ENCODE results near the gene CRAMP1.
A peak's percentile ranks its signal among the peaks of the same experiment; 100 is the strongest.

CRAMP1 gene

DNA sequence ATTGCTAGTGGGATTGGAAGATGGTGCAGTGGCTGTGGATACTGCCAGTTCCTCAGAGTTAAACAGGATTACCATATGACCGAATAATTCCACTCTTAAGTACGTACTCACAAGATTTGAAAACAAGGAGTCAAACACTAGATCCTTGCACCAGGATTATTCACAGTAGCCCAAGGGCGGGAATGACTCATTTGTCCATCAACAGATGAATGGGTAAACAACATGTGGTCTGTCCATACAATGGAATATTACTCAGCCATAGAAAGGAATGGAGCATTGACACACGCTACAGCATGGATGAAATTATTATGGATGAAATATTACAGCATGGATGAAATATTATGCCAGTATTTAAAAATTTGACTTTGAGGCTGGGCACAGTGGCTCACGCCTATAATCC lies 84.7 kb downstream of the CRAMP1 start:
- TF ChIP-seq, protein P1, sequence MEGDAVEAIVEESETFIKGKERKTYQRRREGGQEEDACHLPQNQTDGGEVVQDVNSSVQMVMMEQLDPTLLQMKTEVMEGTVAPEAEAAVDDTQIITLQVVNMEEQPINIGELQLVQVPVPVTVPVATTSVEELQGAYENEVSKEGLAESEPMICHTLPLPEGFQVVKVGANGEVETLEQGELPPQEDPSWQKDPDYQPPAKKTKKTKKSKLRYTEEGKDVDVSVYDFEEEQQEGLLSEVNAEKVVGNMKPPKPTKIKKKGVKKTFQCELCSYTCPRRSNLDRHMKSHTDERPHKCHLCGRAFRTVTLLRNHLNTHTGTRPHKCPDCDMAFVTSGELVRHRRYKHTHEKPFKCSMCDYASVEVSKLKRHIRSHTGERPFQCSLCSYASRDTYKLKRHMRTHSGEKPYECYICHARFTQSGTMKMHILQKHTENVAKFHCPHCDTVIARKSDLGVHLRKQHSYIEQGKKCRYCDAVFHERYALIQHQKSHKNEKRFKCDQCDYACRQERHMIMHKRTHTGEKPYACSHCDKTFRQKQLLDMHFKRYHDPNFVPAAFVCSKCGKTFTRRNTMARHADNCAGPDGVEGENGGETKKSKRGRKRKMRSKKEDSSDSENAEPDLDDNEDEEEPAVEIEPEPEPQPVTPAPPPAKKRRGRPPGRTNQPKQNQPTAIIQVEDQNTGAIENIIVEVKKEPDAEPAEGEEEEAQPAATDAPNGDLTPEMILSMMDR (IDR thresholded peaks at IDR 0.05; ENCODE audit: borderline replicate concordance, insufficient read depth, low read depth, low read length): no peak
- H3K4me3 ChIP-seq (ENCODE audit: low read depth, low read length): no peak overlapping the region

- H3K4me3 ChIP-seq (ENCODE audit: low read depth, low read length): no peak overlapping the region
- TF ChIP-seq, protein P1 (IDR thresholded peaks at IDR 0.05; ENCODE audit: borderline replicate concordance, insufficient read depth, low read depth, low read length): no peak
These were observed 86.5 kb downstream of the CRAMP1 start for GRCh38 chr16:1698680-1699079.

DNA sequence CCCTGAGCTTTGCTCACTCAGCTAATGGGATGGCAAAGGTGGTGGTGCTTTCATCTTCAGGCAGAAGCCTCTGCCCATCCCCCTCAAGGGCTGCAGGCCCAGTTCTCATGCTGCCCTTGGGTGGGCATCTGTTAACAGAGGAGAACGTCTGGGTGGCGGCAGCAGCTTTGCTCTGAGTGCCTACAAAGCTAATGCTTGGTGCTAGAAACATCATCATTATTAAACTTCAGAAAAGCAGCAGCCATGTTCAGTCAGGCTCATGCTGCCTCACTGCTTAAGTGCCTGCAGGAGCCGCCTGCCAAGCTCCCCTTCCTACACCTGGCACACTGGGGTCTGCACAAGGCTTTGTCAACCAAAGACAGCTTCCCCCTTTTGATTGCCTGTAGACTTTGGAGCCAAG lies 88.1 kb downstream of the CRAMP1 start:
- TF ChIP-seq, protein P1 (IDR thresholded peaks at IDR 0.05; ENCODE audit: borderline replicate concordance, insufficient read depth, low read depth, low read length): no peak
- H3K4me3 ChIP-seq (ENCODE audit: low read depth, low read length): no peak overlapping the region

GRCh38 chr16:1701216-1701878 lies 89.2 kb downstream of the CRAMP1 start:
- no peak overlapping the region for H3K4me3 ChIP-seq (ENCODE audit: low read depth, low read length)
- TF ChIP-seq, protein P1 (IDR thresholded peaks at IDR 0.05; ENCODE audit: borderline replicate concordance, insufficient read depth, low read depth, low read length): no peak

DNA sequence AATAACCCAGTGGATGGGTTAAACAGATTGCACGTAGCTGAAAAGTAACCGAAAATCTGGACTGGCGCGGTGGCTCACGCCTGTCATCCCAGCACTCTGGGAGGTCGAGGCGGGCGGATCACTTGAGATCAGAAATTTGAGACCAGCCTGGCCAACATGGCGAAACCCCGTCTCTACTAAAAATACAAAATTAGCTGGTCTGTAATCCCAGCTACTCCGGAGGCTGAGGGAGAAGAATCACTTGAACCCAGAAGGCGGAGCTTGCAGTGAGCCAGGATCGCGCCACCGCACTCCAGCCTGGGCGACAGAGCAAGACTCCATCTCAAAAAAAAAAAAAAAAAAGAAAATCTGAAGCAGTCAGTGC lies 93.1 kb downstream of the CRAMP1 start:
- H3K4me3 ChIP-seq (ENCODE audit: low read depth, low read length): peak overlapping the region; percentile 77

- TF ChIP-seq, protein P1 (IDR thresholded peaks at IDR 0.05; ENCODE audit: borderline replicate concordance, insufficient read depth, low read depth, low read length): peak; percentile 97
- peak within 1 kb of the TSS; percentile 77 for H3K4me3 ChIP-seq (ENCODE audit: low read depth, low read length)
These were observed 93.7 kb downstream of the CRAMP1 start, which contains the start of gene MAPK8IP3 for GRCh38 chr16:1705688-1706385. TSS of gene MAPK8IP3 (plus strand) at chr16:1706195. CDS start at chr16:1706340, 145 bp downstream.

GRCh38 chr16:1706386-1707192 lies 94.4 kb downstream of the CRAMP1 start:
- peak overlapping the region; percentile 77 for H3K4me3 ChIP-seq (ENCODE audit: low read depth, low read length)
- TF ChIP-seq, protein P1 (IDR thresholded peaks at IDR 0.05; ENCODE audit: borderline replicate concordance, insufficient read depth, low read depth, low read length): no peak

All from GM12875 (cell line).